Upper lobe of right lung (tissue), 1 donor: Measurements from ENCODE around the gene DYNC2I2. TPM values are rescaled to one million over a fixed set of nuclear protein-coding genes. Genes with fewer than 3 reads are reported as not detected.

ENCODE experiments used
- ATAC-seq: fragments of 200-7000 bp; cut with Tn5 transposase; one replicate; pipeline ENCODE4 v1.9.1; 2020; ENCODE audit warnings: mild to moderate bottlenecking, moderate library complexity
- DNase-seq: peaks from one replicate; pipeline ENCODE4 v3.0.0-alpha.2; 2020
- H3K27ac ChIP-seq: fragments of 200-600 bp; one replicate; pipeline ENCODE4 v1.8.0; 2022
- H3K27me3 ChIP-seq: fragments of 200-600 bp; one replicate; pipeline ENCODE4 v1.8.0; 2022; ENCODE audit warnings: mild to moderate bottlenecking
- H3K36me3 ChIP-seq: fragments of 200-600 bp; one replicate; pipeline ENCODE4 v1.8.0; 2022
- H3K4me1 ChIP-seq: fragments of 200-600 bp; one replicate; pipeline ENCODE4 v1.8.0; 2022
- H3K4me3 ChIP-seq: fragments of 200-600 bp; one replicate; pipeline ENCODE4 v1.8.0; 2022; ENCODE audit warnings: mild to moderate bottlenecking
- H3K9me3 ChIP-seq: fragments of 200-600 bp; one replicate; pipeline ENCODE4 v1.8.0; 2022
- intact Hi-C: fragments of 100-400 bp; cut with DNase I; formaldehyde crosslinking; loops from one replicate; pipeline ENCODE4 v1.11.0; 2022
- long read RNA-seq: library from polyadenylated mRNA; unstranded; transcript quantifications from one replicate; pipeline ENCODE4 v2.0.0, GENCODE V29; 2021
- total RNA-seq: library from RNA; stranded (reverse); fragmentation: NEBNext Ultra II Directional; extraction: Animal tissue kit (Norgen Biotek cat#: 25700); gene quantifications from one replicate; pipeline ENCODE4 v1.2.1, GENCODE V29; 2021
- TF ChIP-seq, protein P1 (sequence below): fragments of 200-600 bp; IDR thresholded peaks from one replicate; pipeline ENCODE4 v1.8.0; 2022; ENCODE audit warnings: antibody characterized with exemption
- donor health status: DM: no; HTN: yes; CAD: no; lungs with severe emphysema.

Gene DYNC2I2
- total RNA-seq = 37.3 TPM
- long read RNA-seq, transcript WDR34-201 (9 exons, 1,755 nt) = major isoform, 67 of 110 reads
- long read RNA-seq, partial matches to known transcripts = 16 of 110 reads
- long read RNA-seq, other reads (novel, unspliced or antisense) = 27 of 110 reads

DNA sequence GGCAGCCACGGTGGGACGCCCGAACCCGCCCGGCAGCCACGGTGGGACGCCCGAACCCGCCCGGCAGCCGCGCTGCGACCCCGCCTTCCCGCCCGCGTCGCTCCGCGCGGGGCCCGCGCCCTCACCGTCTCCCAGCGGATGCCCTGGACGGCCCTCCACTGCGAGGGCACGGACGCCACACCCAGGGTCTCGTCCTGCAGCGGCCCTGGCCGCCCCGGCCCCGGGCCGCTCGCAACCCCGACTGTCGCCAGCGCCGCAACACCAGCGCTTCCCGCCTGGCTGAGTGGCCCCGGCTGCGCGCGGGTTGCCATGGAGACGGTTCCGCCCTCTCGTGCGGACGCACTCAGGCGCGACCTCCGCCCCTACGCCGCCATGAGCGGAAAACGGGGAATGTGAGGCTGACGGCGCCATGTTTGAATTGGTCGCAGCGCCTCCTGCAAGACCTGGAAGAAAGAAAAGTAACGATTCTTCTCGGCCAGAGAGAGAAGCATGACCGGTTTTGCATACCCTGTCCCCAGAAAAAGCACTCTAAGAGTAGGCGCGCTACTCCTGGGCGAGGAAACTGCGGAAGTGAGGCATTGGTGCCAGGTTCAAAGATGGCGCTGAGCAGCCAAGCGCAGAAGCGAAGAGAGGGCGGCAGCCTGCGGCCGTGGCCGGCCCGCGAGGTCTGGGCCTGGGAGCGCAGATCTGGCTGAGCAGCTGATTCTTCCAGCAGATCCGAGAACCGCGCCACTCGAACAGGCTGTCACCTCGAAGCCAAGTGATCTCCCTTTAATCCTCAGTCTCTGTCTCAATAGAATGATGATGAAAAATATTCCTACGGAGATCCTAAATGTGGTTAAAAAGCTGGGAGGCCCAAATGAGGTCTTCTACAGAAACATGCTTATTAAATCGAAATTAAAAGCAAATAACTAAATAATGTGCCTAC is at the start of gene DYNC2I2:
DYNC2I2 (minus strand) TSS at position 432 of the 928 bp plus-strand sequence; CDS start at position 311, 121 bp downstream.
- Histone ChIP-seq H3K27me3 (no peaks in the 10 kb centered on the region), H3K27ac (peak within 1 kb of the TSS; percentile 99), H3K4me3 (peak within 1 kb of the TSS; percentile 64), H3K4me1 (no peaks in the 10 kb centered on the region), H3K36me3 (no peaks in the 10 kb centered on the region), H3K9me3 (no peaks in the 10 kb centered on the region)
- DNase-seq (peak; percentile 99), ATAC-seq (peak; percentile 99)
- TF ChIP-seq, protein P1, sequence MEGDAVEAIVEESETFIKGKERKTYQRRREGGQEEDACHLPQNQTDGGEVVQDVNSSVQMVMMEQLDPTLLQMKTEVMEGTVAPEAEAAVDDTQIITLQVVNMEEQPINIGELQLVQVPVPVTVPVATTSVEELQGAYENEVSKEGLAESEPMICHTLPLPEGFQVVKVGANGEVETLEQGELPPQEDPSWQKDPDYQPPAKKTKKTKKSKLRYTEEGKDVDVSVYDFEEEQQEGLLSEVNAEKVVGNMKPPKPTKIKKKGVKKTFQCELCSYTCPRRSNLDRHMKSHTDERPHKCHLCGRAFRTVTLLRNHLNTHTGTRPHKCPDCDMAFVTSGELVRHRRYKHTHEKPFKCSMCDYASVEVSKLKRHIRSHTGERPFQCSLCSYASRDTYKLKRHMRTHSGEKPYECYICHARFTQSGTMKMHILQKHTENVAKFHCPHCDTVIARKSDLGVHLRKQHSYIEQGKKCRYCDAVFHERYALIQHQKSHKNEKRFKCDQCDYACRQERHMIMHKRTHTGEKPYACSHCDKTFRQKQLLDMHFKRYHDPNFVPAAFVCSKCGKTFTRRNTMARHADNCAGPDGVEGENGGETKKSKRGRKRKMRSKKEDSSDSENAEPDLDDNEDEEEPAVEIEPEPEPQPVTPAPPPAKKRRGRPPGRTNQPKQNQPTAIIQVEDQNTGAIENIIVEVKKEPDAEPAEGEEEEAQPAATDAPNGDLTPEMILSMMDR = no peak
- intact Hi-C loops = no loop called here

DNA sequence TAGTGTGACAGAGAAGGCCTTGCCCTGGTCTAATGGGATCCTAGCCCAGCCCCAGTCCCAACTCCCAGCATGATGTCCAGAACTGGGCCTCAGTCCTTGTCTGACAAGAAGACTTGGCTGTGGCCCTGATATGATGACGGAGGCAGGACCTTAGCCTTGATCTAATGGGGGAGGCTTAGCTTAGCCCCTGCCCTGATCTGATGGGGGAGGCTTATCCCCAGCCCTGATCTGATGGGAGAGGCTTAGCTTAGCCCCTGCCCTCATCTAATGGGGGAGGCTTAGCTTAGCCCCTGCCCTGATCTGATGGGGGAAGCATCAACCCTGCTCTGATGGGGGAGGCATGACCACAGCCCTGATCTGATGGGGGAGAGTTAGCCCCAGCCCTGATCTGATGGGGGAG is 49.4 kb upstream of the DYNC2I2 start:
- H3K27ac ChIP-seq = no peak overlapping the region
- intact Hi-C loops = no loop called here
- TF ChIP-seq, protein P1 = no peak
- ATAC-seq (no peak), DNase-seq (peak; percentile 18)
- H3K4me1 ChIP-seq = peaks cover 9% of the 10 kb centered on the region
- no peaks in the 10 kb centered on the region for H3K27me3 ChIP-seq
- H3K9me3 ChIP-seq = no peaks in the 10 kb centered on the region
- H3K36me3 ChIP-seq = no peaks in the 10 kb centered on the region
- H3K4me3 ChIP-seq = no peak overlapping the region

DNA sequence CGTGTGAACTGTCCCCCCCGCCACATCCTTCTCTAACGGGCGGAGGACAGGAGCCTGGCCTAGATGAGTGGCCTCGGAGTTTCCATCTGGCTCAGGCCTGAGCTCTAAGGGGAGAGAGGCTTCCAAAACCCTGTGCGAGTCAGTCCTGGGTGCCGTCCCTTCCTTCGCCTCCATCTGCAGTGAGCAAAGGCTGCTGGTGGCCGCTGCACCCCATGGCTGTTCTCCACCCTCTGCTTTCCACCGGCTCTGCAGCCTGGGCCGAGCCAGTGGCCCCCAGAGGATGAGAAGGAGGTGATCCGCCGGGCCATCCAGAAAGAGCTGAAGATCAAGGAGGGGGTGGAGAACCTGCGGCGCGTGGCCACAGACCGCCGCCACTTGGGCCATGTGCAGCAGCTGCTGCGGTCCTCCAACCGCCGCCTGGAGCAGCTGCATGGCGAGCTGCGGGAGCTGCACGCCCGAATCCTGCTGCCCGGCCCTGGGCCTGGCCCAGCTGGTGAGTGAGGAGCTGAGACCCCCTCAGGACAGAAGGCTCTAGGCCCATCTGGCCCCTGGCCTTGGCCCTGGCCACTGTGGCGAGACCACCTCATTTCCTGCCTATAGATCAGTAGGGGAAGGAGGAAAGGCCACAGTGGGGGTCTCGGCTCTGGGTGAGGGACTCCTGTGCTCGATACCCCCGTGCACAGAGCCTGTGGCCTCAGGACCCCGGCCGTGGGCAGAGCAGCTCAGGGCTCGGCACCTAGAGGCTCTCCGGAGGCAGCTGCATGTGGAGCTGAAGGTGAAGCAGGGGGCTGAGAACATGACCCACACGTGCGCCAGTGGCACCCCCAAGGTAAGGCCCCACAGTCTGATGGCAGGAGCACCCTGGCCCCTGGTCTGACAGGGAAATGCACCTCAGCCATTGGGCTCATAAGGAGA is 48.7 kb upstream of the DYNC2I2 start:
- H3K4me3 ChIP-seq = no peak overlapping the region
- H3K27me3 ChIP-seq = no peaks in the 10 kb centered on the region
- H3K36me3 ChIP-seq = no peaks in the 10 kb centered on the region
- H3K9me3 ChIP-seq = no peaks in the 10 kb centered on the region
- intact Hi-C loops = no loop called here
- ATAC-seq (no peak), DNase-seq (peak; percentile 56)
- H3K4me1 ChIP-seq = peaks cover 9% of the 10 kb centered on the region
- H3K27ac ChIP-seq = no peak overlapping the region
- TF ChIP-seq, protein P1 = no peak

DNA sequence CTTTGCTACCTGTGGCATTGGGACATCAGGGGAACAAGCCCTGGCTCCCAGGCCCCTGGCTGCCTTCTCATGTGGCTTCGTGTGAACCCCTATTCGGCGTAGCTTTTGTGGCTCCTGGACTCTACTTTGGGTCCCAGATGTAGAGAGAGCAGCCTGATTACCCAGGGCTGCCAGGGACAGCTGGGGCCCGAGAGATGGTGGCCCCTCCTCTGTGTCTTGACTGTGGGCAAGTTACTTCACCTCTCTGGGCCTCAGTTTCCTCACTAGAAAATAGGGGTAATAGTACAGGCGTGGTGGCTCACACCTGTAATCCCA is 47.7 kb upstream of the DYNC2I2 start:
- Histone ChIP-seq H3K36me3 (no peaks in the 10 kb centered on the region), H3K9me3 (no peaks in the 10 kb centered on the region), H3K4me3 (peak overlapping the region; percentile 77), H3K27ac (peak overlapping the region; percentile 80), H3K27me3 (no peaks in the 10 kb centered on the region), H3K4me1 (peaks cover 9% of the 10 kb centered on the region)
- TF ChIP-seq, protein P1 = no peak
- intact Hi-C loops = no loop called here
- no peak for ATAC-seq
- peak; percentile 48 for DNase-seq

DNA sequence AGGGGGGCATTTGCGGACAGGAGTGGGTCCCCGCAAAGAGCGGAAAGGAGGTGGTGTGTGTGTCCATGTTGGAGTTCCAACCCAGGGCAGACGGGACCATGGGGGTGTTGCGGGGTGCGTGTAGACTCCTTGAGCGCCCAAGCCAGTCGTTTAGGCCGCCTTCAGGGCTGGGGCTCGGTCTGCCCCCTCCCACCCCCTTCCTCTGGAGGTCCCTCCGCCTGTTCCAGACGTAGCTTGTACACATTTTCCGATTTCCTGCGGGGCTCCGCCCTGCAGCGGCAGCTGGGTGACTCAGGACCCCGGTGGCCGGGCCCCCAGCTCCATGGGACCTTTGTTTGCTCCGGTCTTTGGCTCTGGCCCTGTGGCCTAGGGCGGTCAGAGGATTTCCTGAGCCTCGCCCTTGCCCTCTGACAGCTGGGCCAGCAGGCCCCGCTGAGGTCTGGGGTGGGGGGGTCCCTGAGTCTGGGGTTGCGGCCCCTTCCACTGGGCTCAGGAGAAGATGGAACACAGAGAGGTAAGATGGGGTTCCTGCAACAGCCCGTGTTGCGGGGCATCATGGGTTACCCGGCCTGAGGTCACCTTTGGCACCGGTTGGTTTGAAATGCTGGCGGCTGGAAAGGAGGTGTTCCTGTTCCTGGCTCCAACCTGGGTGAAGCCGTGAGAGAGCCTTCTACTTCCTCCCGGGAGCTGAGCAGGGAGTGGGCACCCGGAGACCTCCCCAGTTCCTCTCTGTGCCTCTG is 47.1 kb upstream of the DYNC2I2 start:
- DNase-seq = peak; percentile 68
- ATAC-seq = peak; percentile 3
- Histone ChIP-seq H3K9me3 (no peaks in the 10 kb centered on the region), H3K4me1 (peaks cover 9% of the 10 kb centered on the region), H3K4me3 (peak overlapping the region; percentile 77), H3K27me3 (no peaks in the 10 kb centered on the region), H3K36me3 (no peaks in the 10 kb centered on the region), H3K27ac (peak overlapping the region; percentile 80)
- intact Hi-C loops = no loop called here
- TF ChIP-seq, protein P1 = no peak
